ENCODE results near the gene OAF.

DNA sequence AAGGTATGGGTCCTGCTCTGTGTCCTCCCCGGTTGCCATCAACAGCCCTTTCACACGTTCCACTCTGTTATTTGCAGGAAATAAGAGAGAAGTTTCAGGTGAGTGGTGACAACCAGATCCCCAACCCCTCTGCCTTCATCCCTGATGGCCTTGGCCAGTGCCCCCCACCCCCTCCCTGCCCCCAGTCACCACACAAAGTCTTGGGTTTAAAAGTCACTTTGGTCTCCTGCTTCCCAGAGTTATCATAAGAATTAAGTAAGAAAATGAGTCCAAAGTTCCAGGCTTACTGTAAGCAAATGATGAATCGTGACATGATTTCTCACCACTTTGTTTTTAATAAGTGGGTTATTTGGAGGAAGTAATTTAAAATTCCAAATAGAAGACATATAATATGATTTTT is 9.2 kb upstream of the OAF start:
- TF ChIP-seq POLR2A (IDR thresholded peaks at IDR 0.05), result no peak
- TF ChIP-seq POLR2AphosphoS5 (IDR thresholded peaks at IDR 0.05; ENCODE audit: insufficient read depth in 1 of 2, low read depth in 1 of 2), result no peak
